Measurements from ENCODE around the gene HMGCS2.

Gene HMGCS2

GRCh38 chr1:119781434-119782210 lies 12.9 kb upstream of the HMGCS2 start:
- Histone ChIP-seq H2AFZ (ENCODE audit: low read depth, low read length) (no peak overlapping the region), H3K27me3 (ENCODE audit: control insufficient read depth in 1 of 2, insufficient read depth in 1 of 2, low read length in 2 of 2) (no peaks in the 10 kb centered on the region), H4K8ac (ENCODE audit: low read length) (no peak overlapping the region), H2BK5ac (ENCODE audit: low read depth, low read length, poor library complexity, severe bottlenecking) (no peak overlapping the region), H2BK120ac (ENCODE audit: low read depth, low read length) (no peak overlapping the region), H4K91ac (ENCODE audit: low read length) (no peak overlapping the region), H3K4me3 (ENCODE audit: insufficient read depth in 1 of 2, low read depth in 1 of 2, low read length in 2 of 2) (no peak overlapping the region), H3K4me1 (ENCODE audit: control insufficient read depth, insufficient read depth, low read depth, low read length) (peaks cover 3% of the 10 kb centered on the region), H2BK12ac (ENCODE audit: low read length in 2 of 2) (peak overlapping the region in 1 of 2 experiments; percentile 24), H3K4me2 (ENCODE audit: low read length, poor library complexity, severe bottlenecking) (no peak overlapping the region), H3K36me3 (ENCODE audit: control insufficient read depth in 1 of 2, insufficient read depth in 2 of 2, low read depth in 1 of 2, low read length in 2 of 2) (no peaks in the 10 kb centered on the region), H3K4ac (ENCODE audit: low read depth in 1 of 2, low read length in 2 of 2) (no peak overlapping the region), H3K18ac (ENCODE audit: low read depth in 1 of 2, low read length in 2 of 2) (no peak overlapping the region), H3K9me3 (ENCODE audit: control insufficient read depth, low read length) (no peaks in the 10 kb centered on the region), H3K27ac (ENCODE audit: low read length, poor library complexity, severe bottlenecking) (no peak overlapping the region), H3K9ac (ENCODE audit: low read length) (no peak overlapping the region), H2AK5ac (ENCODE audit: low read length, severe bottlenecking) (no peak overlapping the region), H3K14ac (ENCODE audit: low read length in 2 of 2) (no peak overlapping the region), H3K23ac (ENCODE audit: low read length in 2 of 2) (no peak overlapping the region), H2BK15ac (ENCODE audit: low read depth, poor library complexity, severe bottlenecking) (no peak overlapping the region), H3K79me1 (replicated peaks; ENCODE audit: low read length, poor library complexity, severe bottlenecking) (no peaks in the 10 kb centered on the region)
- no peak for DNase-seq
- WGBS, result 92% methylated on average over 7 of the region's 11 CpGs

GRCh38 chr1:119779869-119780356 lies 11.2 kb upstream of the HMGCS2 start:
- Histone ChIP-seq H2BK12ac (ENCODE audit: low read length in 2 of 2) (peak overlapping the region in 1 of 2 experiments; percentile 15), H3K9me3 (ENCODE audit: control insufficient read depth, low read length) (no peaks in the 10 kb centered on the region), H2AK5ac (ENCODE audit: low read length, severe bottlenecking) (no peak overlapping the region), H3K4me2 (ENCODE audit: low read length, poor library complexity, severe bottlenecking) (no peak overlapping the region), H3K18ac (ENCODE audit: low read depth in 1 of 2, low read length in 2 of 2) (no peak overlapping the region), H3K23ac (ENCODE audit: low read length in 2 of 2) (no peak overlapping the region), H4K91ac (ENCODE audit: low read length) (no peak overlapping the region), H2BK120ac (ENCODE audit: low read depth, low read length) (no peak overlapping the region), H3K4ac (ENCODE audit: low read depth in 1 of 2, low read length in 2 of 2) (no peak overlapping the region), H3K4me1 (ENCODE audit: control insufficient read depth, insufficient read depth, low read depth, low read length) (peaks cover 8% of the 10 kb centered on the region), H2BK5ac (ENCODE audit: low read depth, low read length, poor library complexity, severe bottlenecking) (no peak overlapping the region), H3K27me3 (ENCODE audit: control insufficient read depth in 1 of 2, insufficient read depth in 1 of 2, low read length in 2 of 2) (no peaks in the 10 kb centered on the region), H4K8ac (ENCODE audit: low read length) (peak overlapping the region; percentile 35), H3K4me3 (ENCODE audit: insufficient read depth in 1 of 2, low read depth in 1 of 2, low read length in 2 of 2) (peak overlapping the region in 1 of 2 experiments; percentile 71), H3K9ac (ENCODE audit: low read length) (peak overlapping the region; percentile 75), H3K36me3 (ENCODE audit: control insufficient read depth in 1 of 2, insufficient read depth in 2 of 2, low read depth in 1 of 2, low read length in 2 of 2) (no peaks in the 10 kb centered on the region), H3K79me1 (replicated peaks; ENCODE audit: low read length, poor library complexity, severe bottlenecking) (no peaks in the 10 kb centered on the region), H3K14ac (ENCODE audit: low read length in 2 of 2) (no peak overlapping the region), H3K27ac (ENCODE audit: low read length, poor library complexity, severe bottlenecking) (no peak overlapping the region), H2AFZ (ENCODE audit: low read depth, low read length) (no peak overlapping the region), H2BK15ac (ENCODE audit: low read depth, poor library complexity, severe bottlenecking) (no peak overlapping the region)
- 14% methylated on average over 5 of the region's 5 CpGs for WGBS
- peak; percentile 85 for DNase-seq

- no peak overlapping the region for H2BK120ac ChIP-seq (ENCODE audit: low read depth, low read length)
- H3K36me3 ChIP-seq (ENCODE audit: control insufficient read depth in 1 of 2, insufficient read depth in 2 of 2, low read depth in 1 of 2, low read length in 2 of 2), result no peaks in the 10 kb centered on the region
- no peak overlapping the region for H3K14ac ChIP-seq (ENCODE audit: low read length in 2 of 2)
- no peak overlapping the region for H2BK15ac ChIP-seq (ENCODE audit: low read depth, poor library complexity, severe bottlenecking)
- H3K4me2 ChIP-seq (ENCODE audit: low read length, poor library complexity, severe bottlenecking), result no peak overlapping the region
- H3K27ac ChIP-seq (ENCODE audit: low read length, poor library complexity, severe bottlenecking), result peak overlapping the region; percentile 42
- no peak overlapping the region for H2AK5ac ChIP-seq (ENCODE audit: low read length, severe bottlenecking)
- H2BK5ac ChIP-seq (ENCODE audit: low read depth, low read length, poor library complexity, severe bottlenecking), result no peak overlapping the region
- H2AFZ ChIP-seq (ENCODE audit: low read depth, low read length), result no peak overlapping the region
- no peaks in the 10 kb centered on the region for H3K9me3 ChIP-seq (ENCODE audit: control insufficient read depth, low read length)
- no peak overlapping the region for H4K91ac ChIP-seq (ENCODE audit: low read length)
- H3K9ac ChIP-seq (ENCODE audit: low read length), result peak overlapping the region; percentile 75
- H2BK12ac ChIP-seq (ENCODE audit: low read length in 2 of 2), result no peak overlapping the region
- WGBS, result 85% methylated on average over 12 of the region's 13 CpGs
- no peak overlapping the region for H3K18ac ChIP-seq (ENCODE audit: low read depth in 1 of 2, low read length in 2 of 2)
- no peak overlapping the region for H3K23ac ChIP-seq (ENCODE audit: low read length in 2 of 2)
- no peak overlapping the region for H3K4me3 ChIP-seq (ENCODE audit: insufficient read depth in 1 of 2, low read depth in 1 of 2, low read length in 2 of 2)
- no peak for DNase-seq
- H3K4me1 ChIP-seq (ENCODE audit: control insufficient read depth, insufficient read depth, low read depth, low read length), result peaks cover 8% of the 10 kb centered on the region
- H3K27me3 ChIP-seq (ENCODE audit: control insufficient read depth in 1 of 2, insufficient read depth in 1 of 2, low read length in 2 of 2), result no peaks in the 10 kb centered on the region
- H4K8ac ChIP-seq (ENCODE audit: low read length), result no peak overlapping the region
- no peaks in the 10 kb centered on the region for H3K79me1 ChIP-seq (replicated peaks; ENCODE audit: low read length, poor library complexity, severe bottlenecking)
- H3K4ac ChIP-seq (ENCODE audit: low read depth in 1 of 2, low read length in 2 of 2), result no peak overlapping the region
Observed at GRCh38 chr1:119778886-119779560, 10.3 kb upstream of the HMGCS2 start.

- H3K23ac ChIP-seq (ENCODE audit: low read length in 2 of 2), result no peak overlapping the region
- H4K91ac ChIP-seq (ENCODE audit: low read length), result no peak overlapping the region
- no peak overlapping the region for H2BK120ac ChIP-seq (ENCODE audit: low read depth, low read length)
- no peak for DNase-seq
- no peaks in the 10 kb centered on the region for H3K36me3 ChIP-seq (ENCODE audit: control insufficient read depth in 1 of 2, insufficient read depth in 2 of 2, low read depth in 1 of 2, low read length in 2 of 2)
- H3K4me2 ChIP-seq (ENCODE audit: low read length, poor library complexity, severe bottlenecking), result no peak overlapping the region
- no peak overlapping the region for H2AFZ ChIP-seq (ENCODE audit: low read depth, low read length)
- no peak overlapping the region for H2BK12ac ChIP-seq (ENCODE audit: low read length in 2 of 2)
- H2AK5ac ChIP-seq (ENCODE audit: low read length, severe bottlenecking), result no peak overlapping the region
- no peak overlapping the region for H3K18ac ChIP-seq (ENCODE audit: low read depth in 1 of 2, low read length in 2 of 2)
- no peaks in the 10 kb centered on the region for H3K27me3 ChIP-seq (ENCODE audit: control insufficient read depth in 1 of 2, insufficient read depth in 1 of 2, low read length in 2 of 2)
- H3K4ac ChIP-seq (ENCODE audit: low read depth in 1 of 2, low read length in 2 of 2), result no peak overlapping the region
- no peaks in the 10 kb centered on the region for H3K79me1 ChIP-seq (replicated peaks; ENCODE audit: low read length, poor library complexity, severe bottlenecking)
- no peak overlapping the region for H2BK5ac ChIP-seq (ENCODE audit: low read depth, low read length, poor library complexity, severe bottlenecking)
- no peak overlapping the region for H3K27ac ChIP-seq (ENCODE audit: low read length, poor library complexity, severe bottlenecking)
- no peak overlapping the region for H2BK15ac ChIP-seq (ENCODE audit: low read depth, poor library complexity, severe bottlenecking)
- WGBS, result 100% methylated on average over 2 of the region's 6 CpGs
- no peak overlapping the region for H3K14ac ChIP-seq (ENCODE audit: low read length in 2 of 2)
- peaks cover 9% of the 10 kb centered on the region for H3K4me1 ChIP-seq (ENCODE audit: control insufficient read depth, insufficient read depth, low read depth, low read length)
- H3K4me3 ChIP-seq (ENCODE audit: insufficient read depth in 1 of 2, low read depth in 1 of 2, low read length in 2 of 2), result no peak overlapping the region
- H3K9me3 ChIP-seq (ENCODE audit: control insufficient read depth, low read length), result no peaks in the 10 kb centered on the region
- H3K9ac ChIP-seq (ENCODE audit: low read length), result no peak overlapping the region
- no peak overlapping the region for H4K8ac ChIP-seq (ENCODE audit: low read length)
Observed at GRCh38 chr1:119778359-119778758, 9.7 kb upstream of the HMGCS2 start.
